ENCODE results near the gene NSUN3. TPM values are rescaled to one million over a fixed set of nuclear protein-coding genes. Genes with fewer than 3 reads are reported as not detected.

NSUN3 gene
- total RNA-seq, 1 donor from 2014 or later: 18.8 TPM

GRCh38 chr3:94114666-94115065, 51.8 kb downstream of the NSUN3 start:
- Mint-ChIP-seq H3K9me3 (no peaks in the 10 kb centered on the region), H3K36me3 (ENCODE audit: low read depth) (peaks cover 5% of the 10 kb centered on the region), H3K4me3 (no peak overlapping the region), H3K27ac (no peak overlapping the region), H3K4me1 (ENCODE audit: low read depth) (no peaks in the 10 kb centered on the region), H3K27me3 (ENCODE audit: insufficient read depth) (no peaks in the 10 kb centered on the region)
- DNase-seq (ENCODE audit: low spot score): no peak
- intact Hi-C loops (cut with micrococcal nuclease): no loop called here

GRCh38 chr3:94115482-94115881, 52.6 kb downstream of the NSUN3 start:
- Mint-ChIP-seq H3K4me1 (ENCODE audit: low read depth) (no peaks in the 10 kb centered on the region), H3K9me3 (no peaks in the 10 kb centered on the region), H3K27me3 (ENCODE audit: insufficient read depth) (no peaks in the 10 kb centered on the region), H3K36me3 (ENCODE audit: low read depth) (peaks cover 5% of the 10 kb centered on the region), H3K27ac (no peak overlapping the region), H3K4me3 (no peak overlapping the region)
- intact Hi-C loops (cut with micrococcal nuclease): no loop called here
- no peak for DNase-seq (ENCODE audit: low spot score)

GRCh38 chr3:94117729-94118128, 54.9 kb downstream of the NSUN3 start:
- H3K9me3 Mint-ChIP-seq: no peaks in the 10 kb centered on the region
- no peaks in the 10 kb centered on the region for H3K27me3 Mint-ChIP-seq (ENCODE audit: insufficient read depth)
- H3K4me3 Mint-ChIP-seq: no peak overlapping the region
- intact Hi-C loops (cut with micrococcal nuclease): no loop called here
- H3K27ac Mint-ChIP-seq: no peak overlapping the region
- no peaks in the 10 kb centered on the region for H3K36me3 Mint-ChIP-seq (ENCODE audit: low read depth)
- no peak for DNase-seq (ENCODE audit: low spot score)
- H3K4me1 Mint-ChIP-seq (ENCODE audit: low read depth): no peaks in the 10 kb centered on the region

GRCh38 chr3:94118390-94118789, 55.5 kb downstream of the NSUN3 start:
- Mint-ChIP-seq H3K27me3 (ENCODE audit: insufficient read depth) (no peaks in the 10 kb centered on the region), H3K36me3 (ENCODE audit: low read depth) (no peaks in the 10 kb centered on the region), H3K4me1 (ENCODE audit: low read depth) (no peaks in the 10 kb centered on the region), H3K27ac (no peak overlapping the region), H3K9me3 (no peaks in the 10 kb centered on the region), H3K4me3 (no peak overlapping the region)
- DNase-seq (ENCODE audit: low spot score): no peak
- intact Hi-C loops (cut with micrococcal nuclease): no loop called here

GRCh38 chr3:94121161-94121560, 58.3 kb downstream of the NSUN3 start:
- H3K36me3 Mint-ChIP-seq (ENCODE audit: low read depth): peaks cover 2% of the 10 kb centered on the region
- no peak overlapping the region for H3K27ac Mint-ChIP-seq
- H3K4me1 Mint-ChIP-seq (ENCODE audit: low read depth): no peaks in the 10 kb centered on the region
- H3K4me3 Mint-ChIP-seq: no peak overlapping the region
- intact Hi-C loops (cut with micrococcal nuclease): no loop called here
- no peaks in the 10 kb centered on the region for H3K9me3 Mint-ChIP-seq
- no peak for DNase-seq (ENCODE audit: low spot score)
- no peaks in the 10 kb centered on the region for H3K27me3 Mint-ChIP-seq (ENCODE audit: insufficient read depth)

GRCh38 chr3:94127115-94127514, 64.3 kb downstream of the NSUN3 start:
- intact Hi-C loops (cut with micrococcal nuclease): no loop called here
- no peak overlapping the region for H3K27ac Mint-ChIP-seq
- H3K4me1 Mint-ChIP-seq (ENCODE audit: low read depth): no peaks in the 10 kb centered on the region
- no peak overlapping the region for H3K4me3 Mint-ChIP-seq
- no peaks in the 10 kb centered on the region for H3K9me3 Mint-ChIP-seq
- no peak for DNase-seq (ENCODE audit: low spot score)
- no peaks in the 10 kb centered on the region for H3K27me3 Mint-ChIP-seq (ENCODE audit: insufficient read depth)
- peaks cover 6% of the 10 kb centered on the region for H3K36me3 Mint-ChIP-seq (ENCODE audit: low read depth)

GRCh38 chr3:94130690-94131089, 67.8 kb downstream of the NSUN3 start:
- peaks cover 4% of the 10 kb centered on the region for H3K36me3 Mint-ChIP-seq (ENCODE audit: low read depth)
- H3K27ac Mint-ChIP-seq: no peak overlapping the region
- DNase-seq (ENCODE audit: low spot score): no peak
- H3K4me3 Mint-ChIP-seq: no peak overlapping the region
- no peaks in the 10 kb centered on the region for H3K9me3 Mint-ChIP-seq
- H3K27me3 Mint-ChIP-seq (ENCODE audit: insufficient read depth): no peaks in the 10 kb centered on the region
- intact Hi-C loops (cut with micrococcal nuclease): no loop called here
- H3K4me1 Mint-ChIP-seq (ENCODE audit: low read depth): no peaks in the 10 kb centered on the region

- intact Hi-C loops (cut with micrococcal nuclease): no loop called here
- Mint-ChIP-seq H3K36me3 (ENCODE audit: low read depth) (no peaks in the 10 kb centered on the region), H3K4me1 (ENCODE audit: low read depth) (no peaks in the 10 kb centered on the region)
Measured at GRCh38 chr3:94132777-94133176, 69.9 kb downstream of the NSUN3 start.

GRCh38 chr3:94136133-94136532, 73.3 kb downstream of the NSUN3 start:
- no peaks in the 10 kb centered on the region for H3K4me1 Mint-ChIP-seq (ENCODE audit: low read depth)

More at GRCh38 chr3:94132777-94133176, 69.9 kb downstream of the NSUN3 start:
- Mint-ChIP-seq H3K4me3 (no peak overlapping the region), H3K27ac (no peak overlapping the region), H3K9me3 (no peaks in the 10 kb centered on the region), H3K27me3 (ENCODE audit: insufficient read depth) (no peaks in the 10 kb centered on the region)
- no peak for DNase-seq (ENCODE audit: low spot score)

GRCh38 chr3:94137377-94137776, 74.5 kb downstream of the NSUN3 start:
- H3K36me3 Mint-ChIP-seq (ENCODE audit: low read depth): no peaks in the 10 kb centered on the region
- no peak overlapping the region for H3K27ac Mint-ChIP-seq
- H3K4me1 Mint-ChIP-seq (ENCODE audit: low read depth): no peaks in the 10 kb centered on the region
- H3K4me3 Mint-ChIP-seq: no peak overlapping the region
- H3K9me3 Mint-ChIP-seq: no peaks in the 10 kb centered on the region
- intact Hi-C loops (cut with micrococcal nuclease): no loop called here
- no peak for DNase-seq (ENCODE audit: low spot score)
- no peaks in the 10 kb centered on the region for H3K27me3 Mint-ChIP-seq (ENCODE audit: insufficient read depth)

More at GRCh38 chr3:94136133-94136532, 73.3 kb downstream of the NSUN3 start:
- Mint-ChIP-seq H3K9me3 (no peaks in the 10 kb centered on the region), H3K27ac (no peak overlapping the region), H3K4me3 (no peak overlapping the region), H3K27me3 (ENCODE audit: insufficient read depth) (no peaks in the 10 kb centered on the region), H3K36me3 (ENCODE audit: low read depth) (no peaks in the 10 kb centered on the region)
- no peak for DNase-seq (ENCODE audit: low spot score)
- intact Hi-C loops (cut with micrococcal nuclease): no loop called here

GRCh38 chr3:94146455-94146854, 83.6 kb downstream of the NSUN3 start:
- Mint-ChIP-seq H3K36me3 (ENCODE audit: low read depth) (no peaks in the 10 kb centered on the region), H3K27me3 (ENCODE audit: insufficient read depth) (peaks cover 3% of the 10 kb centered on the region)
- intact Hi-C loops (cut with micrococcal nuclease): no loop called here

GRCh38 chr3:94147012-94147411, 84.2 kb downstream of the NSUN3 start:
- Mint-ChIP-seq H3K4me1 (ENCODE audit: low read depth) (no peaks in the 10 kb centered on the region), H3K27me3 (ENCODE audit: insufficient read depth) (peaks cover 3% of the 10 kb centered on the region), H3K27ac (no peak overlapping the region), H3K4me3 (no peak overlapping the region), H3K9me3 (no peaks in the 10 kb centered on the region), H3K36me3 (ENCODE audit: low read depth) (no peaks in the 10 kb centered on the region)
- intact Hi-C loops (cut with micrococcal nuclease): no loop called here
- no peak for DNase-seq (ENCODE audit: low spot score)

More at GRCh38 chr3:94146455-94146854, 83.6 kb downstream of the NSUN3 start:
- no peak overlapping the region for H3K27ac Mint-ChIP-seq
- no peak for DNase-seq (ENCODE audit: low spot score)
- no peaks in the 10 kb centered on the region for H3K9me3 Mint-ChIP-seq
- H3K4me1 Mint-ChIP-seq (ENCODE audit: low read depth): no peaks in the 10 kb centered on the region
- H3K4me3 Mint-ChIP-seq: no peak overlapping the region

- Mint-ChIP-seq H3K4me1 (ENCODE audit: low read depth) (no peaks in the 10 kb centered on the region), H3K27ac (no peak overlapping the region), H3K4me3 (no peak overlapping the region), H3K9me3 (no peaks in the 10 kb centered on the region), H3K27me3 (ENCODE audit: insufficient read depth) (peaks cover 3% of the 10 kb centered on the region), H3K36me3 (ENCODE audit: low read depth) (no peaks in the 10 kb centered on the region)
- intact Hi-C loops (cut with micrococcal nuclease): no loop called here
- no peak for DNase-seq (ENCODE audit: low spot score)
Measured at GRCh38 chr3:94150113-94150512, 87.3 kb downstream of the NSUN3 start.

- Mint-ChIP-seq H3K4me3 (no peak overlapping the region), H3K27ac (no peak overlapping the region), H3K36me3 (ENCODE audit: low read depth) (no peaks in the 10 kb centered on the region), H3K4me1 (ENCODE audit: low read depth) (no peaks in the 10 kb centered on the region), H3K27me3 (ENCODE audit: insufficient read depth) (peaks cover 5% of the 10 kb centered on the region), H3K9me3 (no peaks in the 10 kb centered on the region)
- intact Hi-C loops (cut with micrococcal nuclease): no loop called here
- DNase-seq (ENCODE audit: low spot score): no peak
Measured at GRCh38 chr3:94156626-94157025, 93.8 kb downstream of the NSUN3 start.
